HCT116 (cell line): ENCODE results near the gene GPR37L1.

Experiments used
- YY1 ChIP-seq: IDR thresholded peaks from 2 replicates; pipeline ENCODE4 v1.6.1; 2011; ENCODE audit warnings: low read length, low read depth, moderate library complexity, mild to moderate bottlenecking; ENCODE audit not compliant: insufficient replicate concordance; ENCODE audit errors: extremely low read depth
- TF ChIP-seq, protein P1 (sequence below), 3 experiments: fragments of 200-600 bp in 1 of 3; sonication (generic) in 1 of 3; IDR thresholded peaks in 2 of 3; conservative IDR thresholded peaks in 1 of 3; 2 replicates each; pipeline ENCODE4 v1.5.1; 2012 to 2017; ENCODE audit warnings: low read depth in 2 of 3, low read length in 2 of 3, antibody characterized with exemption in 1 of 3, borderline replicate concordance in 1 of 3, control low read depth in 1 of 3, mild to moderate bottlenecking in 1 of 3, mixed read lengths in 1 of 3, mixed run types in 1 of 3, moderate library complexity in 1 of 3; ENCODE audit not compliant: insufficient read depth in 1 of 3

DNA sequence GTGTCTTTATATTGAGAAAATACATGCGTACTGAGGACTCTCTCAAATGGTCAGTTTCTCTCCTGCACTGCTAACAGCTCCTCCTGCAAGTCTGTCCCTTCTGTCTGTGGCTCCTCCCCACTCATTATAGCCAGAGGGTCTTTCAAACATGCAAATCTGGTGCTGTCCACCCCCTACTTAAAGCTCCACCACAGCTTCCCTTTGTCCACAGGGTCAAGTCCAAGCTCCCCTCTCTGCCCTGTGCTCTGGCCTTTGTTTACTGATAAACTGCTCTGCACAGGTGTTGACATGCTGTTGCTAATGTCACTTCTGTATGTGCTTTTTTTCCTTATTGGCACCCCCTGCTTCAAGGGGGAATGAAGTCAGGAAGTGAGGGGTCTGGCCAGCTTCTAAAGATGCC lies 47.7 kb upstream of the GPR37L1 start:
- TF ChIP-seq YY1, result no peak
- TF ChIP-seq, protein P1, sequence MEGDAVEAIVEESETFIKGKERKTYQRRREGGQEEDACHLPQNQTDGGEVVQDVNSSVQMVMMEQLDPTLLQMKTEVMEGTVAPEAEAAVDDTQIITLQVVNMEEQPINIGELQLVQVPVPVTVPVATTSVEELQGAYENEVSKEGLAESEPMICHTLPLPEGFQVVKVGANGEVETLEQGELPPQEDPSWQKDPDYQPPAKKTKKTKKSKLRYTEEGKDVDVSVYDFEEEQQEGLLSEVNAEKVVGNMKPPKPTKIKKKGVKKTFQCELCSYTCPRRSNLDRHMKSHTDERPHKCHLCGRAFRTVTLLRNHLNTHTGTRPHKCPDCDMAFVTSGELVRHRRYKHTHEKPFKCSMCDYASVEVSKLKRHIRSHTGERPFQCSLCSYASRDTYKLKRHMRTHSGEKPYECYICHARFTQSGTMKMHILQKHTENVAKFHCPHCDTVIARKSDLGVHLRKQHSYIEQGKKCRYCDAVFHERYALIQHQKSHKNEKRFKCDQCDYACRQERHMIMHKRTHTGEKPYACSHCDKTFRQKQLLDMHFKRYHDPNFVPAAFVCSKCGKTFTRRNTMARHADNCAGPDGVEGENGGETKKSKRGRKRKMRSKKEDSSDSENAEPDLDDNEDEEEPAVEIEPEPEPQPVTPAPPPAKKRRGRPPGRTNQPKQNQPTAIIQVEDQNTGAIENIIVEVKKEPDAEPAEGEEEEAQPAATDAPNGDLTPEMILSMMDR (IDR thresholded peaks at IDR 0.05 in 2 of 3, conservative IDR thresholded peaks at IDR 0.05 in 1 of 3; ENCODE audit: borderline replicate concordance in 1 of 3, insufficient read depth in 1 of 3, low read depth in 2 of 3, low read length in 2 of 3), result no peak
